Stimulated activated CD8-positive, alpha-beta memory T cell treated with anti-CD3 and anti-CD28 coated beads, Interleukin-12 subunit alpha, Interleukin-12 subunit beta, amount 100 ng/mL, for 24 hours (primary cell): ENCODE results near the gene CLECL1.
"Not testable (repeated sequence)": the region's sequence is repeated elsewhere in the genome, so short reads cannot be mapped to it uniquely, and the experiment has no call there.

Experiments
- DNase-seq: peaks from one replicate; pipeline ENCODE4 v3.0.0-alpha.2; 2020; ENCODE audit errors: extremely low read depth

Gene CLECL1

DNA sequence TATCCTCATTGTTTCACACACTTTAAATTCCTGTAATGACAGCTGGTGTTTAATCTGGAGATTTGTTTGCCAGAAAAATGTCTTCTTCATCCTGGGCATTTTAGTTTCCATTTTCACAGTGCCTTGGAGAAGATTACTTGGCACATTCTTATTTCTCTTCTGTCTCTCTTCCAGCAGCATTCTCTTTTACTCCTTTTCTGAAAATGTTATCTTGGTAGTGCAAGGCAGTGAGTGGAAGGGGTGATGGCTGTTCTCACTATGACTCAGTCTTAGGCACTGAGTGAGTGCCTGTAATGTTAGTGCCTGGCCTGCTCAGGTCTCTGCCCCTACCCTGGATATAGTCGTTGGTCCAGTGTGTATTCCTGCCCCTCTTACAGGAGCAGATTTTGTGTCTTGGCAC lies 13.1 kb downstream of the CLECL1 start:
- no peak for DNase-seq

DNA sequence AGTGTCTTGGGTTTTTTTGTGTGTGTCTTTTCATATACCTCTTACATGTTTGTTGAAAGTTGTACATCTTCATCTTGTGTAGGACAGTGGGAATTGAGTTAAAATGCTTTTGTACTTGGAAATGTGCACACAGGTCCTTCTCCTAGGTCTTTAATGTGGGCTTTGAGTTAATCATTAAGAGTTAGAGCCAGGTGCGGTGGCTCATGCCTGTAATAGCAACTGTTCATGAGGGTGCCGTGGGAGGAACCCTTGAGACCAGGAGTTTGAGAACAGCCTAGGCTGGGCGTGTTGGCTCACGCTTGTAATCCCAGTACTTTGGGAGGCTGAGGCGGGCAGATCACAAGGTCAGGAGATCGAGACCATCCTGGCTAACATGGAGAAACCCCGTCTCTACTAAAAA lies 13.9 kb downstream of the CLECL1 start:
- no peak for DNase-seq

DNA sequence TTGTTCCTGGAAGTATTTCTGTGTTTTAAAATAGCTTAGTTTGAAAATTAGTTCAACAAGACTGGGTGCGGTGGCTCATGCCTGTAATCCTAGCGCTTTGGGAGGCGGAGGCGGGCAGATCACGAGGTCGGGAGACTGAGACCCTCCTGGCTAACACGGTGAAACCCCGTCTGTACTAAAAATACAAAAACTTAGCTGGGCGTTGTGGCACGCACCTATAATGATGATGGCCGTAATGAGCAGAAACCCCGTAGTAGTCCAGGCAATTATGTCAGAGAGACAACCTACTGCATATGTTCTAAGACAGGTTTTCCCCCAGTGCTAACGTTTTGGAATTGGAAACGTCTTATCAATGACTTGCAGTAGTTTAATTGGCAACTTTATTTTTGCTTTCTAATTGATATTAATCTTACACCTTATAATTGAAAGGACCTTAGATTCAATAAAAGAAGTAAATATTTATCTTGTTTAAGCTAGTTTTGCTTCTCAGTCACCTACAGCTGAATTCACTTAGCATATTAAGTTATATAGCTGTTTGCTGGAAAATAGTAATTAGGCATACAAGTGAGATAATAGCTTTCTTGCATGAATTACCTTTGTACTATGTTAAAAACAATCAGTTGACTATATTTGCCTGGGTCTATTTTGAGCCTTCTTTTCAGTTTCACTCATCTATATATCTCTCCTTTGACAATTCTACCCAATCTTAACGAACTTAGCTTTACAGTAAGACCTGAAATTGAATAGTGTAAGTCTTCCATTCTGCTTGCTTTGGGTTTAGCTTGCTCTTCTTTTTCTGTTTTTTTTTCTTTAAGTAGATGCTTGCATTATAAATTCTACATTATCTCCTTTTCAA lies 15.6 kb downstream of the CLECL1 start:
- no peak for DNase-seq

DNA sequence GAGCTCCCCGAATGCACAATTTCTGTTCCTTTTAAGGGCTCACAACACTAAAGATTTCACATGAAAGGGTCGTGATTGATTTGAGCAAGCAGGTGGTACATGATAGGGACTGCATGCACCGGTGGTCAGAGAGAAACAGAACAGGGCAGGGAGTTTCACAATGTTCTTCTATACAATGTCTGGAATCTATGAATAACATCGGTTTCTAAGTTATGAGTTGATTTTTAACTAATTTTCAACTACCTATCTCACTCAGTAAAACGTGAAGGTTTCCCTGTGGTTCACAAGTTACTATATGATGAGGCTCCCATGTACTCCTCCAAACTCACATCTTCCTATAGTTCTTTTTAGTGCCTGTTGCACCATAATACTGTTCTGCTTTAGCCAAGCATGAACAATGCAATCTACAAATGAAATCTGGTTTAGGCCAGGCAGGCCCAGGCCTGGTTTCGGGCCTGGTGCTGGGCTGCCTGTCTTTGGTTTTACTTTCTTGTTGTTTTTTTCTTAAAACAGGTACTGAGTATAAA lies 19.8 kb downstream of the CLECL1 start:
- not testable (repeated sequence) for DNase-seq

DNA sequence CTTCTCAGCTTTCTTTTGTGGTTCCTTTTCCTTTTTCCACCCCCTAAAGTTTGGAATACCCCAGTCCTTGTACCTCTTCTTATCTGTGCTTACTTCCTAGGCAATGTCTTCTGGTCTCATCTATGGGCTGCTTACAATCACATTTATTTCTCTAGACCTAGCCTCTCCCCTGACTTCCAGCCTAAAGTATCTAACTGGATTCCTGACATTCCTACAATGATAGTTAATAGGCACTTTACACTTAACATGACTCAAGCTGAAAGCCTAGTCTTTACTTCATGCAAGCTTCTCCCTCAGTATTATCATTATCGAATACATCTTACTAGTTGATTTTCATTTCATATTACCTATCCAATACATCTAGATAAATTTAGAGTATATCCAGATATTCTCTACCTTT lies 21.2 kb downstream of the CLECL1 start:
- no peak for DNase-seq

DNA sequence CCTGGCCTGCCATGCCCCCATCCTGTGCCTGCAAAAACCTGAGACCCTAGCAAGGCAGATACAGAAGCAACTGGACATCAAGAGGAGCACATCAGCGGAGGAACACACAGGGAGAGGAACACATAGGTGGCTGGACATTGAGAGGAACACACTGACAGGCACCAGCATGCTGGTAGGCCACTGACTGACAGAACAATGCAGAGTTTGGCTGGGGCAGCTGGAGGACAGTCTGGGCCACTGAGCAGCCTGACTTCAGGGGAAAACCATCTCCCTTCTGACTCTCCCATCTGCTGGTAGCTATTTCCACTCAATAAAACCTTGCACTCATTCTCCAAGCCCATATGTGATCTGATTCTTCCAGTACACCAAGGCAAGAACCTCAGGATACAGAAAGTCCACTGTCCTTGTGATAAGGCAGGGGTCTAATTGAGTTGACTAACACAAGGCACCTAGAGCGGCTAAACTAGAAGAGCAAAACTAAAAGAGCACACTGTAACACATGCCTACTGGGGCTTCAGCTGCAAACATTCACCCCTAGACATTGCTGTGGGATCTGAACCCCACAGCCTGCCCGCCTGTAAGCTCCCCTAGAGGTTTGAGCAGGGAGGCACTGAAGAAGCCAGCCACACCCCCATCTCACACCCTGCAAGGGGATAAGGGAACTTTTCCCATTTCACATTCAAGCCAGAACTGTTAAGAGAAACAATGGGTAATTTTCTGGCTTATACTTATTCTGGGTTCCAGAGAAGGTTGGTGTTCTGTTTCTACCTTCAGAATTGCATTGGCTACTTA lies 22.1 kb downstream of the CLECL1 start:
- no peak for DNase-seq

DNA sequence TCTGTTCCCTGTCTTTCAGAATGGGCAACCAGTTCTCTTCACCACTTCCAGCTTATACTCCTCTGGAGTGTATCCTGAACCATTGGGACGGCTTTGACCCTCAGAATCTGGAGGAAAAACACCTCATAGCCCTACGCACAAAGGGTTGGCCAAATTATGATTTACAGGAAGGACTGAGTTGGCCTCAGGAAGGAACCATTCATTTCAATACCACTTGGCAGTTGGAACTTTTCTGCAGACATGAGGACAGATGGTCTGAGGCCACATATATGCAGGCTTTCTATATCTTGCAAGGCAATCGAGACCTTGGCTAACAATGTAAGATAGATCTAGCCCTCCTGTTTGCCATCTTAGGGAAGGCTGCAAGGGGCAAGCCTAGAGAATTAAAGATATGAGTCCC lies 24.0 kb downstream of the CLECL1 start:
- DNase-seq: no peak

DNA sequence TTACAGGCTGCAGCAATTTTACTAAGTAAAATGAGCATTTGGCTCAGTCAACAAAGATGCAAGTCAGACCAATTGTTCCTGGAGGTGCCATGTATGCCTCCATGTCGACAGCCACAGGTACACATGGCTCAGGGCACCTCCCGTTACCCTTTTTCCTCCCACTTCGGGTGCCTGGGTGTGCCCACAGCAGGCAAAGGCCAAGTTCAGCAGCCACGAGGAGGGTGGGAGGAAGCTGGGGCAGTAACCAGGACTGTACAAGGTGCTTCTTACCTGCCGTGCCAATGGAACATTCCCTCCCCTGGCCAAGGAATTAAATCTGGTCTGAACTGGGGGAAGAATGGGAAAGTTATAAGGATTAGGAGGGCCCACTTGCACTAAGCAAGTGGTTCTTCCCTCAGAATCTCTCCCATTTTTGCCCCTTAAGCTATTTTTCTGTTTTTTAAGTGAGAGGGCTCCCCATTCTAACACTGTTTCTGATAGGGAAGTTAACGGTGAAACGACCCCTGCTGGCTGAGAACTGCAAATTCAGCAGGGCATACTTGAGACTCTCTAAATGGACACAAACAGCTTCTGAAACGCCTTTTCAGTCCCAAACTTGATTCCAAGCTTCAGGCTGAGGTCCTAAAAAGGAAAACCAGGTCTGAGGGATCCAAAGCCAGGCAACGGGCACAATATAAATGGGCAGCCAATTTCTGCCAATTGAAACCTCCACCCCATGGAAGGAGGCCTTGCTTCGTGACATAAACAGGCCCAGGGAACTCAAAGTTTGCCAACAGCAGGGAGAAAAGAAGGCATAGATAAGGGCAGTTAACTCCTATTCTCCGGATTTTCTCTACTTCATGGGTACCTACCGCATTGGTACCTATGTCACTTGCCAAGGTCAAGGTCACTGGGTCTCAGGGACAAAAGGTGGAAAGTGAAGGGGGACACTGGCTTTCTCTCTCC lies 24.8 kb downstream of the CLECL1 start:
- no peak for DNase-seq

DNA sequence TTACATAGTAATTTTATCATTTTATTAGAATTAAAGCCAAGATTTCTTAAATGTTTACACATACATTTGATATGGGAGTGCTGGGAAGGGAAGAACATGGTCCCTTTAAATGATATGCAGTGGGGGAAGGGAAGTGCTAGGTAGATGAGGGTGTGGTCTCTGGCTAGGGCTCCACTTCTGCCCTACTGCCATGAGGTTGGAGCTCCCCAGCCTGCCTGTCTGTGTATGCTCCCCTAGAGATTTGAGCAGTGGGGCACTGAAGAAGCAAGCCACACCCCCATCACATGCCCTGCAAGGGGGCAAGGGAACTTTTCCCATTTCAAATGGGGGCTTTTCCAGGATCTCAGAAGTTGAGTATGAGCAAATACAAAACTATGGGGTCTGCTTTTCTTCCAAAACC lies 25.5 kb downstream of the CLECL1 start:
- no peak for DNase-seq

DNA sequence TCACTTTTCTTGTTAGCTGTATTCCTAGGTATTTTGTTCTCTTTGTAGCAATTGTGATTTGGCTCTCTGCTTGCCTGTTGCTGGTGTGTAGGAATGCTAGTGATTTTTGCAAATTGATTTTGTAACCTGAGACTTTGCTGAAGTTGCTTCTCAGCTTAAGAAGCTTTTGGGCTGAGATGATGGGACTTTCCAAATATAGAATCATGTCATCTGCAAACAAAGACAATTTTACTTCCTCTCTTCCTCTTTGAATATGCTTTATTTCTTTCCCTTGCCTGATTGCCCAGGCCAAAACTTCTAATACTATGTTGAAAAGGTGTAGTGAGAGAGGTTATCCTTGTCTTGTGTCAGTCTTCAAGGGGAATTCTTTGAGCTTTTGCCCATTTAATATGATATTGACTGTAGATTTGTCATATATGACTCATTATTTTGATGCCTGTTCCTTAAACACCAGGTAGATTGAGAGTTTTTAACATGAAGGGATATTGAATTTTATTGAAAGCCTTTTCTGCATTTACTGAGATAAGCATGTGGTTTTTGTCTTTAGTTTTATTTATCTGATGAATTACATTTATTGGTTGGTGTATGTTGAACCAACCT lies 26.7 kb downstream of the CLECL1 start:
- DNase-seq: no peak

DNA sequence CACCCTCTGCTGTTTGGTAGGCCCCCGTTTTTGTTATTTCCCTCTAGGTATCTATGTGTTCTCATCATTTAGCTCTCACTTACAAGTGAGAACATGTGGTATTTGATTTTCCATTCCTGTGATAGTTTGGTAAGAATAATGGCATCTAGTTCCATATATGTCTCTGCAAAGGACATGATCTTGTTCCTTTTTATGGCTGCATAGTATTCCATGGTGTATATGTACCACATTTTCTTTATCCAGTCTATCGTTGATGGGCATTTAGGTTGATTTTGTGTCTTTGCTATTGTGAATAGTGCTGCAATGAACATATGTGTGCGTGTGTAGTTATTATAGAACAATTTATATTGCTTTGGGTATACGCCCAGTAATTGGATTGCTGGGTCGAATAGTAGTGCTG lies 28.3 kb downstream of the CLECL1 start:
- DNase-seq: not testable (repeated sequence)

DNA sequence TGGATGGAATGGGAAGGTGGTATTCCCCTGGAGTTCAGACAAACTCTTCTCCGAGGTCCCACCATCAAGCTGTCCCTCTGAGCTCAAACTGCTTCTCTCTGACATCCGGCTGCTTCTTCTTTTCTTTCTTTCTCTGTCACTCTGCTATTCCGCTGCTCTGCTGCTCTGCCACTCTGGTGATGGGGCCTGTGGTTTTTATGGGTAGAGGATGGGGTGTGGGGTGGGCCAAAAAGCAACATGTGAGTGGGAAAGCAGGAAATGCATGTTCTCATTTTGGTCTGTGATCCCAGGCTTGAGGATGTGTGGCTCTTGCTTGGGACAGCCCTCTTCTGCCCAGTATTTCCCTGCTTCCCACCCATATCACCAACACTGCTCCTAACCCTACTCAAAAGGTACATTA lies 30.6 kb downstream of the CLECL1 start:
- DNase-seq: no peak

DNA sequence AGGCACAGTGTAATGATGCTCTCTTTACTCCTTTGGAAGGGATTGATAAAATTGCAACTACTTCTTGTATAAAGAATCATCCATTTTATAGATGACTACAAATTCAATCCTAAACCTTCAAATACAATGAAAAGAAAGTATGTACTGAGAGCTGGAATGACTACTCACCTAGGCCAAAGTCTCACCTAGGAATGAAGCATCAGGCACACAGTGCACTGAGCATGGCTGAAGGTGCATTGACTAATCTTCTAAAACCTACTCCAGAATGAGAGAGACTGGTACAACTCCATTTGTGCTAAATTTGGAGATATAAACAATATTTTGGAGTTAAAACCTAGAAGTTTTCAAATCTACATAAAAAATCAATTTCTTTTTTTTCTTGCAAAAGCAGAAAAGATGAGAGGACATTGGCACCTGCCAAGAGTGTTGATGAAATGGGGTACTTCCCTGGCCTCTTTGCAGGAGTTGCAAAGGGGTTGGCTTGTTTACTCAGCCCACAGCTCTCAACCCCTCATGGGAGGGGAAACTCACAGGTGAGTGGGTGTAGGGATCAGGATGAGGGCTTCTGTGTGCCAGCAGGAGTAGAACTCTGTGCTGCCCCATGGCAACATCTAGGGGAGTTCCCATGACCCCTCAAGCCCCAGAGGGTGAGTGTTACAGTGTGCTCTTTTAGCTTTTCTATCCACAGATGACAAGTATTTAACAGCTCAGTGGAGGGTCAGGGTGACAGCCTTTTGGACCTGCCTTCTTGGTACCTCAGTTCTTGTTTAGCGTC lies 31.3 kb downstream of the CLECL1 start:
- no peak for DNase-seq

DNA sequence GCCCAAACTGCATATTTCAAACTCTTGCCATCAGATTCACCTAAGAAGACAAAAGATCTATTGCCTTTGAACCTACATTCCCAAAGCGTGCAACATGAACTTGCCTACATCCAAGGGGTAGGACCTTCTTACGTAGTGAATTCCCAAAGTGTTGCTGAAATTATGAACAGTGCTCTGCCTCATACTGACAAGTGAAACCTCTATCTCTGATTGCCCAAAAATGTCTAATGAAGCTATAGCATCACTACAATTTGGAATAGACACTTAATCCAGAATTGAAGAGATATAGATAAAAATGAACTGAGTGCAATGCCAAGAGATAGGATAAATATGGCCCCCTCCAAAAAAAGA lies 32.3 kb downstream of the CLECL1 start:
- no peak for DNase-seq

DNA sequence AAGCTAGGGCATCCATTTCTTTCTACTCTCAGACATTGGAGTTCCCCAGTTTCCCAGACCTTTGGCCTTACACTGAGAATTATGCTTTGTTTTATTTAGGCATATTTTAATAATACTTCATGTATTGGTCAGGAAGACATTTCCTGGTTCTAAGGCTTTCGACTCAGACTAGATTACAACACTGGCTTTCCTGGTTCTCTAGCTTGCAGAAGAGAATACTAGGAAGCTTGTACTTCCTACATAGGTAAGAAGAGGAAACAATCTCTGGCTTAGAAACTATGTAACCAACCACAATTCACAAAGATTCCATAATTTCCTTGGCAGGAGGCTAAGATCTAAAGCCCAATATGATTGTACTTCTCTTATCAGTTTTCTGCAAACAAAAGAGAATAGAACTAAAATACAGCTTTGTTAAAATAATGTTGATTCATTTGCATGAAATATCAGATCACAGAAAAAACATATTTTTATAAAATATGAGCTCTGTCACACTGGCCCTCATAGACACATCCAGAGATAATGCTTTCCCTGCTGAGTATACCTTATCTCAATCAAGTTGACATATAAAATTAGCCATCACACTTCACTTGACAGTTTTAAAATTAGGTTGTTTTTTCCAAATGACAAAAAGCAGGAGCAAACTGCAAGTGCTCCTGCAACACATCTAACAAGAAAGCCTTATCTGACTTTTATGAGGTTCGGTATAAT lies 32.8 kb downstream of the CLECL1 start:
- DNase-seq: no peak

DNA sequence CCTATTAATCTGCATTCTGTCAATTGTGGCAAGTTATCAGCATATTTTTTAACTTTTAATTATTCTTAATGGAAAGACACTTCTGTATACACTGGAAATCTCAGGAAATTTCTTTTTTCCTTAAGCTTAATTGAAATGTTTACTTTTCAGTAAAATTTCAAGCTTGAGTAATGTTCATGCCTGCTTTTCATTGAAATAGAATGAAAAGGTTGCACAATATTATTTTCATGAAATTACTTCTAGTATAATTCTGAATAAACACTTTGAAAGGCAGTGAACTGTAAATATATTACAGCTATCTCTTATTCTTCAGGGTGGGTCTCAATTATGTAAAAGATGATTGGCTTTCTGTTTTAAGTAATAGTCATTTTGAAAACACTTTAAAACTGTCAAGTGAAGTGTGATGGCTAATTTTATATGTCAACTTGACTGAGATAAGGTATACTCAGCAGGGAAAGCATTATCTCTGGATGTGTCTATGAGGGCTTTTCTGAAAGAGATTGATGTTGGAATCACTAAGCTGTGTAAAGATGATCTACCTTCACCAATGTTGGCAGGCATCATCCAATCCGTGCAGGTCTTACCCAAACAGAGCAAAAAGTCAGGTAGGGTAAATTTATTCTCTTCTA lies 33.5 kb downstream of the CLECL1 start:
- no peak for DNase-seq

DNA sequence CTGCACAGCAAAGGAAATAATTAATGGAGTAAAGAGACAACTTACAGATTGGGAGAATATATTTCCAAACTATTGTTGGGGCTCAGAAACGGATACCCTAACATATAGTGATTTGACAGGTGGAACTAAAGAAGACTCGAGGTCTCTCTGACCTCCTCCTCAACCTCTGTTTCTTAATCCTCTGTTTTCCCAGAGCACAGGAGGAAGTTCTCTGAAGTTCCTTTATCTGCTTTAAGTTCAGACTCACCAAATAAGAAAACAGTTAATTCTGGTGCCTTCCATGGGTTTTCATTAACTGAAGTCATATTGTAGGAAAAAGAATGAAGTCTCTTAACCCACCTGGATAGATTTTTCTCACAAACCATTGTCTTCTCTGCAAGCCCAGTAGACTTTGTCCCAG lies 34.2 kb downstream of the CLECL1 start:
- DNase-seq: no peak

DNA sequence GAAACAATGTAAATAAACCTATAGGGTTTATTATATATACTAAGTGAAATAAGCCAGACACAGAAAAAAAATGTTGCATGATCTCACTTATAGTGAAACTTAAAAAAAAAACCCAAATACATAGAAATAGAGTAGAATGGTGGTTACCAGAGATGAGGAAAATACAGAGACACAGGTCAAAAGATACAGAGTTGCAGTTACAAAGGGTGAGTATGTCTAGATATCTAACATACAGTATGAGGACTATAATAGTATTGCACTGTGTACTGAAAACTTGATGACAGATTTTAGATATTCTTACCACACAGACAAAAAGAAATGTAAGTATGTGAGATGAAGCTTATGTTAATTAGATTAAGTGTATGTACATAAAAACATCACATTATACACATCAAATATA lies 35.3 kb downstream of the CLECL1 start:
- DNase-seq: no peak

DNA sequence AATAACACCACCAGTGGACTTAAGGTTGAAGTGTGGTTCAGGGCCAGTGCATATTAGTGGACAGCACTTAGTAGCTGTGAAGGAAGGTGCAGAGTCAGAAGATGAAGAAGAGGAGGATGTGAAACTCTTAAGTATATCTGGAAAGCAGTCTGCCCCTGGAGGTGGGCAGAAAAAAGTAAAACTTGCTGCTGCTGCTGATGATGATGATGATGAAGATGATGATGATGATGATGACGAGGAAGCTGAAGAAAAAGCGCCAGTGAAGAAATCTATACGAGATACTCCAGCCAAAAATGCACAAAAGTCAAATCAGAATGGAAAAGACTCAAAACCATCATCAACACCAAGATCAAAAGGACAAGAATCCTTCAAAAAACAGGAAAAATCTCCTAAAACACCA lies 37.2 kb downstream of the CLECL1 start:
- not testable (repeated sequence) for DNase-seq

DNA sequence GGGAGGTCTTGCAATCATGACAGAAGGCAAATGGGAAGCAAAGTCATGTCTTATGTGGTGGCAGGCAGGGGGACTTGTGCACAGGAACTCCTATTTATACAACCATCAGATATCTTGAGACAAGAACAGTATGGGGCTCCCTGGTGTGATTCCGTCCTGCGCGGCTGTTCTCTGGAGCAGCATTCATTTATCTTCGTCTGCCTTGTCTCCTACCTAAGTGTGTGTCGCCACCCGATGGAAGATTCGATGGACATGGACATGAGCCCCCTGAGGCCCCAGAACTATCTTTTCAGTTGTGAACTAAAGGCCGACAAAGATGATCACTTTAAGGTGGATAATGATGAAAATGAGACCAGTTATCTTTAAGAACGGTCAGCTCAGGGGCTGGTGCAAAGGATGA lies 37.7 kb downstream of the CLECL1 start:
- DNase-seq: not testable (repeated sequence)
